IMR-90 (cell line): ENCODE data around the gene SSBP3. TPM values are rescaled to one million over a fixed set of nuclear protein-coding genes. Genes with fewer than 3 reads are reported as not detected.

Source experiments
- ATAC-seq: fragments of 200-7000 bp; cut with Tn5 transposase; 2 replicates; pipeline ENCODE4 v1.9.1; 2020; ENCODE audit warnings: low read depth, mild to moderate bottlenecking, moderate library complexity
- BruUV-seq: library from RNA; stranded (reverse); fragments of 400-500 nt; replicated peaks from 2 replicates; lab custom pipeline; 2021; lab: Mats Ljungman, UMichigan
- CTCF ChIA-PET: fragments of 300-600 bp; formaldehyde crosslinking; extraction: SDS; loops from one replicate; lab custom pipeline; 2021; ENCODE audit warnings: antibody characterized with exemption; lab: Yijun Ruan, JAX
- POLR2A ChIA-PET: fragments of 300-600 bp; sonication (Branson Sonifier 250); formaldehyde crosslinking; loops from one replicate; lab custom pipeline; 2022; ENCODE audit warnings: antibody characterized with exemption; ENCODE audit not compliant: unreplicated experiment; lab: Charles Lee
- DNase-seq: peaks from one replicate; pipeline ENCODE4 v3.0.0; 2013
- H2AFZ ChIP-seq: replicated peaks from 2 replicates; pipeline ENCODE3; 2013; ENCODE audit warnings: low read length, mild to moderate bottlenecking; ENCODE audit not compliant: poor library complexity
- H2AK5ac ChIP-seq: 2 replicates; pipeline ENCODE4 v1.6.1; 2013; ENCODE audit warnings: low read depth, low read length, inconsistent platforms
- H2AK9ac ChIP-seq: replicated peaks from 2 replicates; pipeline ENCODE3; 2013; ENCODE audit warnings: mild to moderate bottlenecking, low read depth, low read length, moderate library complexity; ENCODE audit not compliant: poor library complexity
- H2BK120ac ChIP-seq: 2 replicates; pipeline ENCODE4 v1.6.1; 2013; ENCODE audit warnings: low read depth, low read length, inconsistent platforms
- H2BK15ac ChIP-seq: 3 replicates; pipeline ENCODE4 v1.6.1; 2013; ENCODE audit warnings: low read depth, low read length, inconsistent platforms
- H2BK20ac ChIP-seq: 2 replicates; pipeline ENCODE4 v1.6.1; 2013; ENCODE audit warnings: low read depth, mild to moderate bottlenecking, inconsistent platforms, low read length, moderate library complexity
- H2BK5ac ChIP-seq: 2 replicates; pipeline ENCODE4 v1.6.1; 2013; ENCODE audit warnings: mild to moderate bottlenecking, low read depth, low read length, inconsistent platforms; ENCODE audit not compliant: poor library complexity, severe bottlenecking
- H3K14ac ChIP-seq: replicated peaks from 2 replicates; pipeline ENCODE4 v1.6.1; 2013; ENCODE audit warnings: low read depth, low read length, inconsistent platforms
- H3K18ac ChIP-seq: 2 replicates; pipeline ENCODE4 v1.6.1; 2013; ENCODE audit warnings: low read depth, low read length, control low read depth
- H3K23ac ChIP-seq: 2 replicates; pipeline ENCODE4 v1.6.1; 2013; ENCODE audit warnings: low read depth, low read length, inconsistent platforms
- H3K27ac ChIP-seq: 2 replicates; pipeline ENCODE4 v1.5.1; 2013; ENCODE audit warnings: mild to moderate bottlenecking, control low read depth, low read length; ENCODE audit not compliant: insufficient read depth
- H3K27me3 ChIP-seq: 2 replicates; pipeline ENCODE4 v1.6.1; 2013; ENCODE audit warnings: low read length; ENCODE audit not compliant: control insufficient read depth, insufficient read depth
- H3K36me3 ChIP-seq: 2 replicates; pipeline ENCODE4 v1.6.1; 2013; ENCODE audit warnings: low read length, mixed read lengths; ENCODE audit not compliant: control insufficient read depth, insufficient read depth
- H3K4ac ChIP-seq: 2 replicates; pipeline ENCODE4 v1.6.1; 2013; ENCODE audit warnings: low read depth, low read length, inconsistent platforms
- H3K4me1 ChIP-seq: 2 replicates; pipeline ENCODE4 v1.6.1; 2013; ENCODE audit warnings: low read length, mixed read lengths; ENCODE audit not compliant: control insufficient read depth, insufficient read depth
- H3K4me2 ChIP-seq: 2 replicates; pipeline ENCODE4 v1.6.1; 2013; ENCODE audit warnings: low read depth, mild to moderate bottlenecking, control low read depth, low read length, moderate library complexity
- H3K4me3 ChIP-seq: 2 replicates; pipeline ENCODE4 v1.5.1; 2013; ENCODE audit warnings: low read depth, mild to moderate bottlenecking, control low read depth, low read length, moderate library complexity; ENCODE audit not compliant: insufficient read depth
- H3K56ac ChIP-seq: 2 replicates; pipeline ENCODE4 v1.6.1; 2013; ENCODE audit warnings: low read length, inconsistent platforms; ENCODE audit not compliant: insufficient read depth; ENCODE audit errors: extremely low read depth
- H3K79me1 ChIP-seq, 2 experiments: 2 replicates each; pipeline ENCODE4 v1.6.1; 2013; ENCODE audit warnings: low read length in 2 of 2, inconsistent platforms in 1 of 2, low read depth in 1 of 2
- H3K9ac ChIP-seq: 2 replicates; pipeline ENCODE4 v1.6.1; 2013; ENCODE audit warnings: low read depth, low read length, control low read depth
- H3K9me1 ChIP-seq: 2 replicates; pipeline ENCODE4 v1.6.1; 2013; ENCODE audit warnings: low read length, inconsistent platforms; ENCODE audit not compliant: insufficient read depth
- H3K9me3 ChIP-seq: 2 replicates; pipeline ENCODE4 v1.6.1; 2013; ENCODE audit warnings: low read length; ENCODE audit not compliant: control insufficient read depth, insufficient read depth
- H4K20me1 ChIP-seq: 2 replicates; pipeline ENCODE4 v1.6.1; 2013; ENCODE audit warnings: low read length, inconsistent platforms; ENCODE audit not compliant: insufficient read depth
- H4K5ac ChIP-seq: 2 replicates; pipeline ENCODE4 v1.6.1; 2013; ENCODE audit warnings: mild to moderate bottlenecking, low read depth, low read length, control low read depth
- H4K8ac ChIP-seq, 2 experiments: 2 replicates each; pipeline ENCODE4 v1.6.1; 2013; ENCODE audit warnings: low read depth in 2 of 2, low read length in 2 of 2, control low read depth in 1 of 2, inconsistent platforms in 1 of 2
- H4K91ac ChIP-seq: 2 replicates; pipeline ENCODE4 v1.6.1; 2013; ENCODE audit warnings: low read depth, low read length, inconsistent platforms; ENCODE audit not compliant: insufficient read depth
- BHLHE40 ChIP-seq: fragments of 150-350 bp; IDR thresholded peaks from 2 replicates; pipeline ENCODE4 v1.6.1; 2016; ENCODE audit warnings: mild to moderate bottlenecking, low read depth, low read length
- CEBPB ChIP-seq: IDR thresholded peaks from 2 replicates; pipeline ENCODE4 v1.6.1; 2012; ENCODE audit warnings: low read depth, low read length, improper control_type of control experiment
- CHD1 ChIP-seq: IDR thresholded peaks from 2 replicates; pipeline ENCODE4 v1.6.1; 2012; ENCODE audit warnings: low read depth, low read length, improper control_type of control experiment
- CTCF ChIP-seq: conservative IDR thresholded peaks from 2 replicates; pipeline ENCODE4 v1.5.1; 2012; ENCODE audit warnings: mild to moderate bottlenecking, low read depth, low read length, improper control_type of control experiment
- ELK1 ChIP-seq: fragments of 150-350 bp; IDR thresholded peaks from 2 replicates; pipeline ENCODE4 v1.6.1; 2016; ENCODE audit warnings: low read depth, mild to moderate bottlenecking, low read length, moderate library complexity, borderline replicate concordance
- FOS ChIP-seq: fragments of 150-350 bp; IDR thresholded peaks from 2 replicates; pipeline ENCODE4 v1.6.1; 2016; ENCODE audit warnings: low read depth, low read length
- MAFK ChIP-seq: IDR thresholded peaks from 2 replicates; pipeline ENCODE4 v1.6.1; 2012; ENCODE audit warnings: low read depth, low read length, improper control_type of control experiment
- MAZ ChIP-seq: IDR thresholded peaks from 2 replicates; pipeline ENCODE4 v1.6.1; 2012; ENCODE audit warnings: low read depth, mild to moderate bottlenecking, low read length, improper control_type of control experiment, moderate library complexity, borderline replicate concordance
- MXI1 ChIP-seq: IDR thresholded peaks from 2 replicates; pipeline ENCODE4 v1.6.1; 2012; ENCODE audit warnings: low read depth, mild to moderate bottlenecking, low read length, moderate library complexity, borderline replicate concordance
- NFE2L2 ChIP-seq: fragments of 150-350 bp; IDR thresholded peaks from 2 replicates; pipeline ENCODE4 v1.6.1; 2016; ENCODE audit warnings: low read depth, mild to moderate bottlenecking, low read length
- POLR2A ChIP-seq: IDR thresholded peaks from 2 replicates; pipeline ENCODE4 v1.6.1; 2012; ENCODE audit warnings: mild to moderate bottlenecking, low read depth, low read length
- RFX5 ChIP-seq: IDR thresholded peaks from 2 replicates; pipeline ENCODE4 v1.8.0; 2012; ENCODE audit warnings: low read depth, mild to moderate bottlenecking, low read length, moderate library complexity
- SMC3 ChIP-seq: fragments of 150-350 bp; IDR thresholded peaks from 2 replicates; pipeline ENCODE4 v1.6.1; 2016; ENCODE audit warnings: low read depth, mild to moderate bottlenecking, antibody characterized with exemption, low read length, moderate library complexity
- USF2 ChIP-seq: fragments of 150-350 bp; IDR thresholded peaks from 2 replicates; pipeline ENCODE4 v1.6.1; 2017; ENCODE audit warnings: mild to moderate bottlenecking, antibody characterized with exemption, low read length, low read depth
- WGBS, 2 experiments: methylation state at CpG; one replicate each; pipeline versions ENCODE4 v1.1.5 to v1.1.7; 2013; ENCODE audit warnings: missing lambda C conversion rate in 2 of 2; ENCODE audit not compliant: insufficient read length in 1 of 2; ENCODE audit errors: extremely low coverage in 2 of 2; 5-methylcytosine and 5-hydroxymethylcytosine counted together
- dilution Hi-C: fragments of 300-500 bp; cut with HindIII; formaldehyde crosslinking; loops from one replicate; pipeline ENCODE4 v1.14.3; 2018; ENCODE audit warnings: low sequenced_read_pairs; ENCODE audit not compliant: unreplicated experiment
- in situ Hi-C: fragments of 300-500 bp; cut with MboI; formaldehyde crosslinking; loops from 3 replicates; pipeline ENCODE4 v1.14.3; 2019; ENCODE audit warnings: low sequenced_read_pairs, inconsistent platforms, mixed read lengths
- intact Hi-C: fragments of 100-400 bp; cut with micrococcal nuclease; formaldehyde crosslinking; loops from 2 replicates; pipeline ENCODE4 v1.10.0; 2022
- polyA plus RNA-seq, 3 experiments: library from polyadenylated mRNA; depleted of rRNA; stranded (reverse); fragments of >200 nt; gene quantifications; 2 replicates each; pipeline ENCODE4 v1.2.3, GENCODE V29; 2012; ENCODE audit warnings: low replicate concordance in 1 of 3
- total RNA-seq: library from RNA; depleted of rRNA; stranded (reverse); fragments of >200 nt; gene quantifications from 2 replicates; pipeline ENCODE4 v1.2.3, GENCODE V29; 2012

SSBP3 gene
- total and polyA plus RNA-seq, 2 of the 4 experiments (the other 2 are of a cell fraction), result 10.9 to 39.6 TPM

GRCh38 chr1:54374766-54375165 lies 31.4 kb downstream of the SSBP3 start:
- Histone ChIP-seq H3K18ac (no peak overlapping the region), H3K9me1 (peaks cover 35% of the 10 kb centered on the region), H4K8ac (no peak overlapping the region), H2AFZ (no peak overlapping the region), H2BK15ac (no peak overlapping the region), H2BK120ac (no peak overlapping the region), H2AK5ac (no peak overlapping the region; the same call in 1 of the 2 replicates), H3K9me3 (no peaks in the 10 kb centered on the region), H3K14ac (no peak overlapping the region), H3K23ac (no peak overlapping the region), H3K4me2 (no peak overlapping the region), H3K79me1 (peaks cover 50 to 95% of the 10 kb centered on the region in 2 experiments), H3K9ac (no peak overlapping the region), H3K4ac (no peak overlapping the region), H2BK5ac (no peak overlapping the region), H3K36me3 (peaks cover 22% of the 10 kb centered on the region; the same call in 1 of the 2 replicates), H4K5ac (no peak overlapping the region), H3K27ac (no peak overlapping the region), H4K20me1 (peaks cover 51% of the 10 kb centered on the region), H3K27me3 (no peaks in the 10 kb centered on the region), H2BK20ac (no peak overlapping the region), H3K4me3 (no peak overlapping the region), H3K4me1 (peaks cover 19% of the 10 kb centered on the region), H2AK9ac (no peak overlapping the region), H3K56ac (no peak overlapping the region), H4K91ac (no peak overlapping the region)
- POLR2A ChIA-PET, result interaction anchor here (0.5 kb wide), 1 partner anchor 429 kb away, joined by 9 read pairs; the partner anchor contains the start of gene IFT25
- dilution Hi-C loops (no loop called here), in situ Hi-C loops (no loop called here), intact Hi-C loops (no loop called here)
- TF ChIP-seq RFX5, result no peak
- no peak for TF ChIP-seq MXI1
- TF ChIP-seq CTCF, result no peak
- no peak for TF ChIP-seq NFE2L2
- TF ChIP-seq USF2, result no peak
- TF ChIP-seq BHLHE40, result no peak
- TF ChIP-seq CHD1, result no peak
- no peak for TF ChIP-seq CEBPB
- TF ChIP-seq SMC3, result no peak
- TF ChIP-seq FOS, result no peak
- TF ChIP-seq MAZ, result no peak
- no peak for TF ChIP-seq ELK1
- no peak for TF ChIP-seq MAFK
- TF ChIP-seq POLR2A, result no peak
- CTCF ChIA-PET, result no interaction called here
- WGBS, 2 experiments, result 66% methylated on average over 4 of the region's 8 CpGs; no CpG with 5 or more reads in 1 of the 2 experiments
- no peak for ATAC-seq
- no peak for DNase-seq
- BruUV-seq, result no TSS peak
